GM19452 (cell line): ENCODE measurements around the gene ZNF530.

Source experiments
- ATAC-seq: cut with Tn5 transposase; IDR thresholded peaks from one replicate; pipeline ENCODE4 v1.9.1; 2021; ENCODE audit not compliant: unreplicated experiment

Gene ZNF530

DNA sequence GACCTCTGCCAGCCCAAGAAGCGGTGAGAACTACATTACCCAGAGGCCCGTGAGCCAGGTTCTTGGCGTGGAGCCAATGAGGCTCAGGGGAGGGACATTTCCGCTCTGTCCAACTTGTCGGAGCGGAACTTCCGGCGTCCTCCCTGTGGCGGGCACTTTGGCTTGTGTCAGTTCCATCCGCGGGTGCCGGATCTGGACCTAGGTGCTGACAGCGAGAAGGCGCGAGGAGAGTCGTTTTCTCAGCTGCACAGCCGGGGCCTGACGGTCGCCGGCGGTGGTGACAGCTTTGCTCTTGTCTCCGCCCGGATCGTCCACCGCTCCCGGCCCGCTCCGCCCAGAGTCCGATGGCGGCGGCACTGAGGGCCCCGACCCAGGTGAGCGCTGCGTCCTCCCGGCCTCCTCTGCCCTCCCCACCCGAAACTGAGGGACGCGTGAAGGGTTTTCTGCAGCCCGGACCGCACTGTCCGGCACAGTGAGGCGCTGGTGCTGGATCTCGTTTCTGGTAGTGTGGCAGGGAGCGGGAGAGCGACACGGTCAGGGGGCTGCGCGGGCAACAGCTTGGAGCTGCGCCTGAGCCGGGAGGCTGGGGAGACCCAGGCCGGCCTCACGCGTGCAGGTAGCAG, at the start of gene ZNF530:
TSS of gene ZNF530 (plus strand) at position 125 of the 623 bp plus-strand sequence. CDS start 4,461 bp downstream, outside the sequence.
- peak; percentile 93 for ATAC-seq

DNA sequence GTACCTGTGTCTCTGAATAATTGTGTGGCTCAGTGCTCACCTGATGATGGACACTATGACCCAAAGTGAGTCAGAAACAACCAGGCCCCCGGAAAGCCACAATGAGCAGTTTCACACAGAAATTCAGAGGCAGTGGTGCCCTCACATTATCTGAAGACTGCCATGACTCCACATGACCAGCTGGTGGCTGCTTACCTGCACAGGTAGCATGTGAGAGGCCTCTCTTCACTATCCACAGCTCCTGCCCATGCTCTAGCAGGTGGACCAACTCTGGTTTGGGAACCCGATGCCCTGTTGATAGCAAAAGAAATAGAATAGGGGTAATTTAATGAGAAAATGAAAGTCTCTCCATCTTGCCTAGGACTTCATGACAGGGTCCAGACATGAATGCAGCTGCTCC, 47.3 kb upstream of the ZNF530 start:
- no peak for ATAC-seq

DNA sequence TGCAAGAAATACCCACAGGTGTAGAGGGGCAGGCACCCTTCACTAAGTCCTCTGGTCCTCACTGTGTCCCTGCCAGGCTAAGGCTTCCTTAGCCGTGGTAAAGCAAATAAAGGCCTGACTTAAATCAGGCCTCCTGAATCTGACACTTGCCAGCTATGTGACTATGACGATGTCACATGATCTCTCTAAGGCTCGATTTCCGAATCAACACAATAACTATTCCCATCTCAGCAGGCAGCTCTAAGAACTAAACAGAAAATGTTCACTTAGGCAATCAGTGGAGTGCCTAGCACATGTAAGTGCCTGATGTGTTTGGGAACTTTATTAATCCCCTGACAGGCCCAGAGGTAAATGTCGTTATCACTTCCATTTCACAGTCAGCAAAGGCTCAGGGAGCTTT, 42.0 kb upstream of the ZNF530 start:
- ATAC-seq: no peak

DNA sequence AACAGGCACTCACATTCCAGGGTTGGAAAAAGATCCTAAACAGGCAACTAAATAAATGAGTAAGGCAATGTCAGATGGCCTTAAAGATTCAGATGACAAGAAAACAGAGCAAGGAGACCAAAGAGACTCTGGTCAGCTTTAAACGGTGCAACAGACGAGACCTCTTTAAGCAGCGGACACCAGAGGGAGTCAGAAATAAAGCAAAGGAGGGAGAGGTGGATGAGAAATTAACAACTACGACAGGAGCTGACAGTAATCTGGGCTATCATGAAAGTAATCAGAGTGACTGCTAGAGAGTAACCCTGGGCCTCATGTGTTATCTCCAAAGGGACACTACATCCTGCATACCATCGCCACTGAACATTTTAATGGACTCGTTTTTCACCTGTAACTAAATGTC, 41.2 kb upstream of the ZNF530 start:
- ATAC-seq: no peak

DNA sequence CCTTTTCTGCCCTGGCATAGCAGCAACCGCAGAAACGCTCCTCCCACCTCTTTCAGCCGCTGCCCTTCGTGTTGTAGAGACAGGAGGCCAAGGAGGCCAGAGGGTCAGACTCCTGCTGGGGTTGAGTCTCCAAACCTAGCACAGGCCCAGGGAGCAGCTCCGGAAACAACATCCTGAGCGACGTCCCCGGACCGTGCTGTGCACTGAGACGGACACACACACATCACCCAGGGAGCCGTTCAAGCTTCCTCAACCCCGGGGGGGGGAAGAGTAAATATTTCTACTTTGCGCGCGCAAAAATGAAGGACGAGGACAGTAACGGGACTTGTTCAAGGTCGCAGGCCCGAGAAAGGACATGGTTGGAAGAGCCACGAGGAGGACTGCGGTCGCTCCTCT, 40.7 kb upstream of the ZNF530 start:
- ATAC-seq: no peak

DNA sequence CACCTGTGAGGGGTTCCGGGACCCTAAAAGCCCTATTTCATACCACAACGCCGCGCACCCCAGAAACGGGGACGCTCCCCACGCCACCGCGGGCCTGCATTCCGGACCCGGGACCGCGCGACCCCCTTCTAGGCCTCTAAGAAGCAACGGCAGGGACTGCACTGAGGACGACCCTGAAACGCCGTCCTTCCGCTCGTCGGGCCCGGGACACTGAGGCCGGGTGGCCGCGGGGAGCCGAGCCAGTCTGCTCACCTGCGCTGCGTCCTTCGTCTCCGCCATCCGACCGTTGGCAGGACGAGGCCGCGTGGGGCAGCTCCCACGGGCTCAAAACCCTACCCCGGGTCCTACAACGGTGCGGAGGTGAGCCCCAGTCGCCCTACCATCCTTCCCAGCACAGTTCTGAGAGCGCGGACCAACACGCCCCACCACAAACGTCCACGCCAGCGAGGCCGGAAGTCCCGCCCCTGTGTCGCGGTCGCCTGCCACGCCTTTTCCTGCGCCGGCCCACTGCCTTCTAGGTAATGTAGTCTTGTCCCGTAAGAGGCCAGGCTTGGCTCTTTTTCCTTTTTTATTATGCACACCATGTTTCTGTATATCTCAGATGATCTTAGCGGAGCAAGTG, 40.2 kb upstream of the ZNF530 start, which contains the start of gene ZNF550:
TSS of gene ZNF550 (minus strand) at position 460 of the 622 bp plus-strand sequence. CDS start at position 279, 181 bp downstream.
- peak; percentile 94 for ATAC-seq

DNA sequence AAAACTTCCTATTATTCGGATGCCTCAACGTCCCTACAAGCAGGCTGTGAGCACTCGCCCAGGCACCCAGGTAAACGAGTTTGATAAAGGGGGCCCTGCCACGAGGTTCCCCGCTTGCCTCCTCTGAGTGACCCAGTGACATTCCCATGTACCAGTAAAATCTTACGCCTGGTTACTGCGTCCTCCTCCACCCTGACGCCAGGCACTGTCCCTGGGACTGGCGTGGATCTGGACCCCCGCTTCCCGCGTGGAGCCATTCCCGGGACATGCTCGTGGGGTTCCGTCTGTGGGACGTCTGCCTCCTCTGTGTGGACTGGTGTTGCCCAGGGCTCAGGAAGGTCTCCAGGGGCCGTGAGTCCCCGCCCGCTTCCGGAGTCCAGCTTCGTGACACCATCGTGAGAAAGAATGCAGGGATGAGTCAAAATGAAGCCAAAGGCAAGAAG, 39.6 kb upstream of the ZNF530 start:
- ATAC-seq: peak; percentile 18

DNA sequence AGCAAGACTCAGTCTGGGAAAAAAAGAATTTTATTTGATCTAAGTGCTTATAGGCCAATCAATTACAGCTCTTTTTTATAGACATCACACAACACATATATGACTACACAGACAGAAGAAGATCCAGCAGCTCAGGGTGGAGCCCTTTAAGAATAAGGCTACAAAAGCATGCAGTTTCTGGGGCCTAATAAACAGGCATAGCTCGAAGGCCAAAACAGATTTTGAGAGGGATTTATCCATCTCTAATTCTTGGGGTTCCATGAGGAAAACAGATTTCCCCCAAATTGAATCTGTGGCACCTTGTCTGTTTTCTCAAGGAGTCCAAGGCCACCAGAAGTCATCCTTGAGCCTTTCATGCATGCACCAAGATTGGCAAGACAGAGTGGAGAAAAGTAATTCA, 36.1 kb upstream of the ZNF530 start:
- no peak for ATAC-seq

DNA sequence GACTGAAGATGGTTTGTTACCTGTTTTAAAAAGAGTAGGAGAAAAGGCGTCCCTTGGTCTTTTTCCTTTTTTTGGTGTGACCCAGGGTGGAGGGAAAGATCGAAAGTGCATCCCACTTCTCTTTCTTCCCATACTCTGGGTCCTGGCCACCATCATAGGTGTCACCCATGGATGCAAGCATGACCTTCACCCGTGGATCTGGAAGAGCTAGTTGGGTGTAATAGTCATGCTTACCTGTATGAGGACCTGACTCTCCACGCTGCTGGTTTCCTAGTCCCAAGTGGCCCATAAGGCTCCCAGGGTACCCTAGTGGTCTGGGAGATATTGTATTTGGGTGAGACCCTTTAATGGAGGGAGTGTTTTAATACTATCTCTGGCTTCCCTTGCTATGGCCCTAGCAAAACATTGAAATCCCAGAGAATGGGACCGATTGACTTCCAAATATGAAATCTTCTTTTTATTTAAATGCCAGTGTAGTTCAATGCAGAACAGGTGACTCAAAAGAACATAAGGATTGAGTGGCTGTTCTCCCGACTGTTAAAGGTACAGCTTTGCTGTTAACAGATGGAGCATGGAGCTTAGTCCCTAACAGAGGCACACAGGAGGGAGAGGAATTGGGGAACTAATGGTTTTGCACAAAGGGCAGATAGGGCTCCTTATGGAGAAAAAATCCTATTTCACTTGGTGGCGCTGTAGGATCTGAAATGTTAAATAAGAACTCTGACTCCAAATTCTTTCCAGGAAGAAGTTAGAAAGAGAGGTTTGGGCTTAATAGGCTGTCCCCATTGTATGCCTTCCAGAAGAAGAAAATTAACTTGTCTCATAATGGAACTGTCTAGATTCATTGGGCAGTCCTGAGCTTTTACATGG, 33.1 kb upstream of the ZNF530 start:
- no peak for ATAC-seq

DNA sequence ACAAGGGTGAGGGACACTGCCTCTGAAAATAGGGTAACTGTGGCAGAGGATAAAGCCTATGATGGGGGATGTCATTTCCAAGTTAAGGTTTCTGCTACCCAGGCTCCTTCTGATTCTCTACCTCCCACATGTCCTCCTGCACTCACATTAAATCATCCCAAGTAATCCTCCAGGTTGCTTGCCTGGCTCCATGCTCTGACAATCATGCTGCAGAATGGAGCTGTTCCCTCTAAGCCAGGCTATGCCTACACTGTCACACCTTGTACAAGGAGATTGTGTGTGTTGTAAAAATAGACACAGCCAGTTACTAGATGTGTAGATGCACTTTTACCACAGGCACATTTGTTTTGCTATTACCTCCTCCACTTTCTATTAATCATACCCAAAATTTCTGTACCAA, 29.0 kb upstream of the ZNF530 start:
- no peak for ATAC-seq

DNA sequence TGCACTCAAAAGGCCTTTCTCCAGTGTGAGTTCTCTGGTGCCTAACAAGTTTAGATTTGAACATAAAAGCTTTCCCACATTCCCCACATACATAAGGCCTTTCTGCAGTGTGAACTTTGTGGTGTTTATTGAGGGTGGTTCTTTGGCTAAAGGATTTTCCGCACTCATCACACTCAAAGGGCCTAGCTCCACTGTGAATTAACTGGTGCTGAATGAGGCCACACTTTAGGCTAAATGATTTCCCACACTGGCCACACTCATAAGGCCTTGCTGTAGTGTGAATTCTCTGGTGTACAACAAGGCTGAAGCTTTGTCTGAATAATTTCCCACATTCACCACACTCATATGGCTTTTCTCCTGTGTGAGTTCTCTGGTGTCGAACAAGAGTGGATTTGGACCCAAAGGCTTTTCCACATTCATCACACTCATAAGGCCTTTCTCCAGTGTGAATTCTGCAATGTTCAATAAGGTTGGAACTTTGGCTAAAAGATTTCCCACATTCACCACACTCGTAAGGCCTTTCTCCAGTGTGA, 27.2 kb upstream of the ZNF530 start:
- no peak for ATAC-seq

DNA sequence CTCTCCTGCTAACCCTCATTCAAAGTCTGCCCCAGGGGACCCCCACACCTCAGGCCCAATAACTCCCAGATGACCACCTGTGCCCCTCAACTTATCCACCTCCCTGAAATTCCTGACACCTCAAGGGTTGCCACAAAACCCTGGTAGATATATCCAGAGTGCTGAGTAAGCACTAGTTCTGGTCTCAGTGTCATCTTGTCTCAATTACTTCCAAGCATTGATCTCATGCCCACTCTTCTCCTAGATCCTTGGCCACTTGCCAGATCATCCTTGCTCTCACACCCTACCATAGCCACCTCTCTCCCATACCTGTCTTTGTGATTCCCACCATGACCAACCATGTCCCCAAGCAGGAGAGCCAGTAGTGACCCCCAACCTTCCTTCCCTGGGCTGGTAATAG, 23.0 kb upstream of the ZNF530 start:
- no peak for ATAC-seq

DNA sequence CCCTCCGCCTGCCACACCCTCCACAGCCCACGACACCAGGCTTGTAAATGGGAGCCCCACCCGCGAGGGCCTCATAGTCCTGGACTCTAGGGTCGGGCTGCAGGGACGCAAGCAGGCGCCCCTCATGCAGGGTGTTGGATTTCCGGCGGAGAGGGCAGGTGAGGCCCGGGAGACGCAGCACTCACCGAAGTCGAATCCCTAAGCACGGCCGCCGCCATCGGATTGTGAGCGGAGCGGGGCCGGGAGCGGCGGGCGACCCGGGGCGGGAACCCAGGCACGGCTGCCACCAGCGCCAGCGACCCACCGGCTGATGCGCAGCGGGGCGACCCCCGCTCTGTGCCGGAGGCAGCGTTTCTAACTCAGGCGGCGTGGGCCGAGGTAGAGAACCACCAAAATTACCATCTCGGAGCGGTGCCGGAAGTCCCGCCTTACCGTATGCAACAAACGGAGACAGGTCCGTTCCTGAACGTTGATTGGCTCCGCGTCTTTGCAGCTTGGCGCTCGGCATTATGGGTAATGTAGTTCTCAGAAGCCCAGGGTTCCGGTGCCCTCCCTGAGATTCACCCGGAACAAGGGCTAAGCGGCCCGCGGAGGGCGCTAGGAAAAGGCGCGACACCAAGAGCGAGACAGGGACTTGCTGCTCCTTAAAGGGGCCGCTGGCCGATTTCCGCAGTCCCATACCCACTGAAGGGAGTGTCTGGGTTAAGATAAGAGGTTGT, 21.0 kb upstream of the ZNF530 start, which contains the start of gene ZNF416:
TSS of gene ZNF416 (minus strand) at position 425 of the 719 bp plus-strand sequence. CDS start at position 218, 207 bp downstream.
- peak; percentile 94 for ATAC-seq

DNA sequence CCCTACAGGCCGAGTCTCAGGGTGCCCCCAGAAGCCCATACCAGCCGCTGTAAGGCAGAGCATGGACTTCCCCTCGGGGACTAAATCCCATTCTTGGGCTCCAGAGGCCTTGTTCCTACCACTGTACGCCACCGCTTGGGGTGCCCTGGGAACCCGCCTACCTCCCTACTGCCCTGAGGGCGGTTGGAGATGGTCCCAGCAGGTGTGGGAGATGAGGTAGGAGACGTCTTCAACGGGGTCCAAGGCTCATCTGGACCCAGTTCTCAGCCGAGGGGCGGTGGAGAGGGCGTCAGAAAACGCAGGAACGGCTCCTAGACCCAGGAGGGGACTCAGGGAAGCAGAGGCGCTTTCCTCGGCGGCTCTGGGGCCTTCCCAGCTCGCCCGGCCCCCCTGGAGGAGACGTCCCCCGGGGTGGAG, 16.6 kb upstream of the ZNF530 start:
- no peak for ATAC-seq

DNA sequence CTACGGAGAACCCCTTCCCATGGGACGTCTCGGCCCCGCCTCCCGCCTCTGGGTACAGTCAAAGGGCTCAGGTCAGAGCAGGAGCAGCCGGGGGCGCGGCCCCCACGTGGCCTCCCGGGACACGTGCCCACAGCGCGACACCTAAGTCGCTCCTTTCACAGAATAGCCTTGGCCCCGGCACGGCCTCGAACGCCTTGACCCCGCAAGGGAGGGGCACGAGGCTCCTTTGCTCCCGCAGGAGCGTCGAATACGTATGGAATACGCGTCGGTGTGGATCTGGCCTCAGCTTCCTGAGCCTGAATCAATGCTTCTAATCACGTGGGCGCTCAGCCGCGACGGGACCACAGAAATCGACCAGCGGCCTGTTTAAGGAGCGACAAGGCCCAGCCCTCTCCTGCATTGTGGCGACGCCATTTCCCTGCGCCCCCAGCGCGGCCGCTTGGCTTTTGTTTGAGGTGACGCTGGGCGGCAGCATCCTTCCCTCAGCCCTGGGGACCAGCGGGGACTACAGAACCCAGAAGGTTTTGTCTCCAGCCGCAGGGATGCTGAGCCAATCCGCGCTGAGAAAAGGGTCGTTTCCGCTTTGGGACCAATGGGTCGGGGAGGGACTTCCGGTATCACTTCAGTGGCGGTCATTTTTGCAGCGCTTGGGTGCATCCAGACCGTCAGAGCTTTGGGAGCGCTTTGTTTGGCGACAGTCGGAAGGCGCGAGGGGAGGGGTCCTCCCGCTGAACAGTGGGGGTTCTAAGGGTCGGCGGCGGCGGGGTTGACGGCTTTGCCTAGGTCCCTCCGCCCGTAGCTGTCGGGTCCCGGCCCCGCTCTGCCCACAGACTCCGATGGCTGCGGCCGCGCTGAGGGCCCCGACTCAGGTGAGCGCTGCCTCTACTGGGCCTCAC, 15.9 kb upstream of the ZNF530 start, which contains the start of gene ZIK1:
TSS of gene ZIK1 (plus strand) at position 625 of the 896 bp plus-strand sequence. CDS start at position 837, 212 bp downstream.
- peak; percentile 83 for ATAC-seq

DNA sequence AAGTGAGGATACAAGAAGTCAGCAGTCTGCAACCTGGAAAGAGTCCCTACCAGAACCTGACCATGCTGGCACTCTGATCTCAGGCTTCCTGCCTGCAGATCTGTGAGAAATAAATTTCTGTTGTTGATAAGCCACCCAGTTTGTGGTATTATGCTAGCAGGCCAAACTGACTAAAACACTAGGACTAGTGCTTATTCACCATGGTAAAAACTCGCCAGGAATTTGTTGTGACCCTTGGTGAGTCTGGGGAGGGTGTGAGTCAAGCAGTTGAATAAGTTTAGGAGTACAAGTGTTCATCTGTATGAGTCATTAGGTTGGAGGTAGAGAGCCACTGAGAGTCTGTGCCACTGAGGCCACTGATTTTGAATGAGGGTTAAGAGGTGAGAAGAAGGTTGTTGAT, 12.2 kb upstream of the ZNF530 start:
- no peak for ATAC-seq

DNA sequence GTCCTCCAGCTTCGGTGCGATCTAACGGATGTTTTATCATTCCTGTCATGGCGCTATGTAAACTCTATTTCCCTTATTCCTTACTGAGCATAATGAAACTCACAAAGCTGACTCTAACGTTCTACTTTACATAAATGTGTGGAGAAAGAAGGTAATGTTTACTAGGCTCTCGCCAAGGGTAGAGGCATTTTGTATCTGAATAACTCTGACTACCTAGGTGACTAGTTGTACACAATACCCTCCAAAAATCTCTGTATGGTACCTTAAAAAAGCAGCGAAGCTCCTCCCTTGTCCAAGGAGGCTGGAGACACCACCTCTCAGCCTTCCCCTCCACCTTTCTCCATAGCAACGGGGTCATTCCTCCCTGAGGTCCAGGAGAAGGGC, 316 bp upstream of the ZNF530 start:
- no peak for ATAC-seq

DNA sequence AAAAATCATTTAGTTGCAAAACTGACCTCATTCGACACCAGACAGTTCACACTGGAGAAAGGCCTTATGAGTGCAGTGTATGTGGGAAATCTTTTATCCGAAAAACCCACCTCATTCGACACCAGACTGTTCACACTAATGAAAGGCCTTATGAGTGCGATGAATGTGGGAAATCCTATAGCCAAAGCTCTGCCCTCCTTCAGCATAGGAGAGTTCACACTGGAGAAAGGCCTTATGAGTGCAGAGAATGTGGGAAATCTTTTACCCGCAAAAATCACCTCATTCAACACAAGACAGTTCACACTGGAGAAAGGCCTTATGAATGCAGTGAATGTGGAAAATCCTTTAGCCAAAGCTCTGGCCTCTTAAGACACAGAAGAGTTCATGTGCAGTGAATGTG, 7.2 kb downstream of the ZNF530 start:
- no peak for ATAC-seq

DNA sequence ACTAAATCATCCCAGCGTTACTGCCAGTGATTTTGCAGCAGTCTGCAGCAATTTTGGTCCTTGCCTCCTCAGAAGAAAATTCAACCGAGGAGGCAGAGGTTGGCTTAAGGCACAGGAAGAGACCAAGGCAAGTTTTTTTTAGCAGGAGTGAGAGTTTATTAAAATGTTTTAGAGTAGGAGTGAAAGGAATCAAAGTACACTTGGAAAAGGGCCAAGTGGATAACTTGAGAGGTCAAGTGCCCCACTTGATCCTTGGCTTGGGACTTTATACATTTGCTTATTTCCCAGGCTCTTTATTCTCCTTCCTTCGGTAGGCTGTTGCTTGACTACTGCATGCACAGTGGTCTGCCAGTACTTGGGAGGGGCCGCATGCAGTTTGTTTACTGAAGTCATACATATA, 11.4 kb downstream of the ZNF530 start:
- no peak for ATAC-seq
